Suppressor macrophage treated with lipopolysaccharide for 4 hours (primary cell): Measurements from ENCODE around the gene IL9.

Experiments used
- DNase-seq: peaks from one replicate; pipeline ENCODE4 v3.0.0-alpha.2; 2020

IL9 gene

GRCh38 chr5:135895474-135896006, at the start of gene IL9:
Gene IL9 (minus strand): TSS chr5:135895841. CDS start chr5:135895816, 25 bp downstream.
- DNase-seq: no peak

GRCh38 chr5:135944967-135945560, 49.4 kb upstream of the IL9 start:
- peak; percentile 89 for DNase-seq

GRCh38 chr5:135944564-135944963, 48.9 kb upstream of the IL9 start:
- DNase-seq: no peak

- no peak for DNase-seq
These were observed 46.6 kb upstream of the IL9 start for GRCh38 chr5:135942202-135942771.

GRCh38 chr5:135941711-135942110, 46.1 kb upstream of the IL9 start:
- DNase-seq: no peak

GRCh38 chr5:135937245-135937911, 41.7 kb upstream of the IL9 start:
- no peak for DNase-seq

- DNase-seq: no peak
These were observed 39.3 kb upstream of the IL9 start for GRCh38 chr5:135934939-135935338.

GRCh38 chr5:135930949-135931295, 35.3 kb upstream of the IL9 start:
- no peak for DNase-seq

GRCh38 chr5:135930029-135930948, 34.6 kb upstream of the IL9 start:
- DNase-seq: no peak

- DNase-seq: peak; percentile 24
These were observed 25.7 kb upstream of the IL9 start for GRCh38 chr5:135921388-135921787.

- DNase-seq: no peak
These were observed 24.6 kb upstream of the IL9 start for GRCh38 chr5:135920199-135920598.

- no peak for DNase-seq
These were observed 21.1 kb upstream of the IL9 start for GRCh38 chr5:135916638-135917263.

- no peak for DNase-seq
These were observed 19.9 kb upstream of the IL9 start for GRCh38 chr5:135915466-135916001.

- no peak for DNase-seq
These were observed 18.3 kb upstream of the IL9 start for GRCh38 chr5:135913713-135914626.

- DNase-seq: no peak
These were observed 9.5 kb upstream of the IL9 start for GRCh38 chr5:135905144-135905543.

GRCh38 chr5:135901633-135902032, 6.0 kb upstream of the IL9 start:
- no peak for DNase-seq

- no peak for DNase-seq
These were observed 4.6 kb upstream of the IL9 start for GRCh38 chr5:135900276-135900675.

GRCh38 chr5:135898651-135899050, 3.0 kb upstream of the IL9 start:
- DNase-seq: no peak

GRCh38 chr5:135894789-135895188, 852 bp downstream of the IL9 start:
- DNase-seq: no peak

GRCh38 chr5:135894276-135894675, 1.4 kb downstream of the IL9 start:
- no peak for DNase-seq

- DNase-seq: no peak
These were observed 3.9 kb downstream of the IL9 start for GRCh38 chr5:135891791-135892190.
